Smooth muscle cell (in vitro differentiated cells): ENCODE results near the gene NEFH. TPM values are rescaled to one million over a fixed set of nuclear protein-coding genes. Genes with fewer than 3 reads are reported as not detected.

Source experiments
- DNase-seq: peaks from one replicate; lab custom pipeline; 2025; ENCODE audit not compliant: unreplicated experiment; lab: John Stamatoyannopoulos, UW
- H2AFZ ChIP-seq: fragments of 200-600 bp; sonication (generic); 2 replicates; pipeline ENCODE4 v1.6.0; 2016; ENCODE audit warnings: antibody characterized with exemption, low read depth, mild to moderate bottlenecking
- H3F3A ChIP-seq: fragments of 200-600 bp; sonication (generic); 2 replicates; pipeline ENCODE4 v1.6.0; 2017; ENCODE audit warnings: antibody characterized with exemption, low read depth
- H3K27ac ChIP-seq: fragments of 200-600 bp; sonication (generic); 2 replicates; pipeline ENCODE4 v1.5.1; 2016; ENCODE audit warnings: low read depth, mild to moderate bottlenecking
- H3K27me3 ChIP-seq: fragments of 200-600 bp; sonication (generic); 2 replicates; pipeline ENCODE4 v1.6.1; 2016; ENCODE audit warnings: low read depth, mild to moderate bottlenecking
- H3K36me3 ChIP-seq: fragments of 200-600 bp; sonication (generic); 2 replicates; pipeline ENCODE4 v1.5.1; 2016; ENCODE audit warnings: low read depth
- H3K4me1 ChIP-seq: fragments of 200-600 bp; sonication (generic); 2 replicates; pipeline ENCODE4 v1.5.1; 2016; ENCODE audit warnings: low read depth
- H3K4me2 ChIP-seq: fragments of 200-600 bp; sonication (generic); 2 replicates; pipeline ENCODE4 v1.6.0; 2016; ENCODE audit warnings: mild to moderate bottlenecking
- H3K4me3 ChIP-seq: fragments of 200-600 bp; sonication (generic); 2 replicates; pipeline ENCODE4 v1.5.1; 2016; ENCODE audit warnings: mild to moderate bottlenecking
- H3K79me2 ChIP-seq: fragments of 200-600 bp; sonication (generic); 2 replicates; pipeline ENCODE4 v1.6.0; 2016; ENCODE audit warnings: low read depth, mild to moderate bottlenecking
- H3K9ac ChIP-seq: fragments of 200-600 bp; sonication (generic); 2 replicates; pipeline ENCODE4 v1.6.0; 2016; ENCODE audit warnings: low read depth
- H3K9me3 ChIP-seq: fragments of 200-600 bp; sonication (generic); replicated peaks from 2 replicates; pipeline ENCODE4 v1.5.1; 2016; ENCODE audit warnings: low read depth
- H4K20me1 ChIP-seq: fragments of 200-600 bp; sonication (generic); 2 replicates; pipeline ENCODE4 v1.6.0; 2016; ENCODE audit warnings: low read depth
- CTCF ChIP-seq: fragments of 200-600 bp; sonication (generic); IDR thresholded peaks from 2 replicates; pipeline ENCODE4 v1.5.1; 2017; ENCODE audit warnings: borderline replicate concordance, mild to moderate bottlenecking, antibody characterized with exemption; ENCODE audit not compliant: insufficient read depth, poor library complexity, severe bottlenecking
- WGBS: methylation state at CpG from one replicate; pipeline ENCODE4 v1.1.7; 2016; ENCODE audit warnings: low lambda C conversion rate; 5-methylcytosine and 5-hydroxymethylcytosine counted together
- polyA plus RNA-seq: library from polyadenylated mRNA; unstranded; fragments of >200 nt; fragmentation: Nextera tagmentation; extraction: Ambion mirVana; gene quantifications from 2 replicates; pipeline ENCODE4 v1.2.1, GENCODE V29; 2016
- total RNA-seq: library from RNA; depleted of rRNA; stranded (reverse); fragments of >200 nt; gene quantifications from 2 replicates; pipeline ENCODE4 v1.2.3, GENCODE V29; 2014

Gene NEFH
- total and polyA plus RNA-seq, 2 experiments from 2014 or later: 1.1 TPM; not detected in 1

GRCh38 chr22:29520851-29521250 is 40.8 kb downstream of the NEFH start:
- H4K20me1 ChIP-seq: no peaks in the 10 kb centered on the region
- H3K79me2 ChIP-seq: no peaks in the 10 kb centered on the region
- H3K9me3 ChIP-seq: no peaks in the 10 kb centered on the region
- H3K9ac ChIP-seq: no peak overlapping the region
- H3K4me3 ChIP-seq: no peak overlapping the region
- peak overlapping the region; percentile 11 for H3K27ac ChIP-seq
- TF ChIP-seq CTCF: no peak
- no peaks in the 10 kb centered on the region for H3F3A ChIP-seq
- H3K4me1 ChIP-seq: no peaks in the 10 kb centered on the region
- H3K27me3 ChIP-seq: no peaks in the 10 kb centered on the region
- no peak for DNase-seq
- no peak overlapping the region for H3K4me2 ChIP-seq
- peaks cover 22% of the 10 kb centered on the region for H3K36me3 ChIP-seq
- WGBS: 53% methylated on average over 4 of the region's 4 CpGs
- no peak overlapping the region for H2AFZ ChIP-seq

GRCh38 chr22:29521526-29521925 is 41.5 kb downstream of the NEFH start:
- Histone ChIP-seq H3K4me1 (no peaks in the 10 kb centered on the region), H3F3A (no peaks in the 10 kb centered on the region), H3K36me3 (peaks cover 22% of the 10 kb centered on the region), H3K4me3 (no peak overlapping the region), H3K27ac (peak overlapping the region; percentile 11), H3K9me3 (no peaks in the 10 kb centered on the region), H4K20me1 (no peaks in the 10 kb centered on the region), H3K9ac (no peak overlapping the region), H3K27me3 (no peaks in the 10 kb centered on the region), H3K4me2 (no peak overlapping the region), H3K79me2 (no peaks in the 10 kb centered on the region), H2AFZ (no peak overlapping the region)
- no peak for DNase-seq
- TF ChIP-seq CTCF: no peak
- 97% methylated on average over 7 of the region's 7 CpGs for WGBS

- Histone ChIP-seq H3K27me3 (no peaks in the 10 kb centered on the region), H3K9ac (no peak overlapping the region), H2AFZ (no peak overlapping the region), H3K4me2 (no peak overlapping the region), H4K20me1 (no peaks in the 10 kb centered on the region), H3K9me3 (no peaks in the 10 kb centered on the region), H3K36me3 (peaks cover 20% of the 10 kb centered on the region), H3K4me1 (no peaks in the 10 kb centered on the region), H3K4me3 (no peak overlapping the region), H3K27ac (no peak overlapping the region), H3K79me2 (no peaks in the 10 kb centered on the region), H3F3A (no peaks in the 10 kb centered on the region)
- DNase-seq: no peak
- no peak for TF ChIP-seq CTCF
- WGBS: 100% methylated on average over 2 of the region's 2 CpGs
These were observed 43.7 kb downstream of the NEFH start for GRCh38 chr22:29523761-29524160.

- TF ChIP-seq CTCF: peak; percentile 29
- Histone ChIP-seq H3K4me2 (no peak overlapping the region), H4K20me1 (no peaks in the 10 kb centered on the region), H2AFZ (no peak overlapping the region), H3K27me3 (no peaks in the 10 kb centered on the region), H3K36me3 (peaks cover 20% of the 10 kb centered on the region), H3K79me2 (no peaks in the 10 kb centered on the region), H3K4me1 (no peaks in the 10 kb centered on the region), H3K4me3 (no peak overlapping the region), H3K9me3 (no peaks in the 10 kb centered on the region), H3F3A (no peaks in the 10 kb centered on the region), H3K9ac (no peak overlapping the region), H3K27ac (no peak overlapping the region)
- 78% methylated on average over 5 of the region's 5 CpGs for WGBS
- DNase-seq: no peak
These were observed 44.6 kb downstream of the NEFH start for GRCh38 chr22:29524442-29525191.
